ENCODE measurements around the gene SRGAP2.
"Not testable (repeated sequence)": the region's sequence is repeated elsewhere in the genome, so short reads cannot be mapped to it uniquely, and the experiment has no call there.

GRCh38 chr1:206218285-206218684 is 14.9 kb downstream of the SRGAP2 start:
- not testable (repeated sequence) for TF ChIP-seq CTCF (IDR thresholded peaks at IDR 0.05; ENCODE audit: low read depth, low read length, poor library complexity, severe bottlenecking); EZH2phosphoT487 (IDR thresholded peaks at IDR 0.05; ENCODE audit: borderline replicate concordance, low read length)

Data from DOHH2 (cell line).